Measurements from ENCODE around the gene MFAP5.

DNA sequence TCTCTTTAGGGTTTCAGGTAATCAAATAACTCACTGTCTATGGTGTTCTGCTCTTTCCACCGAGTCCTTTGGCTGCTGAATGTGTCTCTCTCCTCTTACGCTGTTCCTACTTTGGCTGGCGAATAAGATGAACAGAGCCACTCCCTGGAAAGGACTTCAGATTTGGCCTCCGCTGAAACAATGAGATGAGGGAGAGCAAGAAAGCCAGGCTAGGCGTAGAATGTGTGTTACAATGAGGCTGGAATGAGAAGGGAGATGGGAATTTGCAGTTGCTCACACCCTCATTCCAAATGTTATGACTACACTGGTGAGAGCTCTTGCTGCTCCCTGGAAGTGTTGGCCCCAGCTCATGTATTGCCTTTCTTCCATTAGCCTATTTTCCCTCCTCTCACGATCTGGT is at the start of gene MFAP5:
- TF ChIP-seq, protein P1, sequence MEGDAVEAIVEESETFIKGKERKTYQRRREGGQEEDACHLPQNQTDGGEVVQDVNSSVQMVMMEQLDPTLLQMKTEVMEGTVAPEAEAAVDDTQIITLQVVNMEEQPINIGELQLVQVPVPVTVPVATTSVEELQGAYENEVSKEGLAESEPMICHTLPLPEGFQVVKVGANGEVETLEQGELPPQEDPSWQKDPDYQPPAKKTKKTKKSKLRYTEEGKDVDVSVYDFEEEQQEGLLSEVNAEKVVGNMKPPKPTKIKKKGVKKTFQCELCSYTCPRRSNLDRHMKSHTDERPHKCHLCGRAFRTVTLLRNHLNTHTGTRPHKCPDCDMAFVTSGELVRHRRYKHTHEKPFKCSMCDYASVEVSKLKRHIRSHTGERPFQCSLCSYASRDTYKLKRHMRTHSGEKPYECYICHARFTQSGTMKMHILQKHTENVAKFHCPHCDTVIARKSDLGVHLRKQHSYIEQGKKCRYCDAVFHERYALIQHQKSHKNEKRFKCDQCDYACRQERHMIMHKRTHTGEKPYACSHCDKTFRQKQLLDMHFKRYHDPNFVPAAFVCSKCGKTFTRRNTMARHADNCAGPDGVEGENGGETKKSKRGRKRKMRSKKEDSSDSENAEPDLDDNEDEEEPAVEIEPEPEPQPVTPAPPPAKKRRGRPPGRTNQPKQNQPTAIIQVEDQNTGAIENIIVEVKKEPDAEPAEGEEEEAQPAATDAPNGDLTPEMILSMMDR (conservative IDR thresholded peaks at IDR 0.05 in 1 of 2, IDR thresholded peaks at IDR 0.05 in 1 of 2; ENCODE audit: extremely low read depth in 1 of 2, insufficient read depth in 1 of 2, low read depth in 1 of 2, low read length in 2 of 2) = no peak
- TF ChIP-seq EZH2 (IDR thresholded peaks at IDR 0.05; ENCODE audit: borderline replicate concordance, low read length) = no peak
